Body of pancreas (tissue), 4 donors: ENCODE data around the gene RNF133.

Experiments used
- CTCF ChIP-seq, 7 experiments: fragments of 450-650 bp in 4 of 7; fragments of 200-600 bp in 3 of 7; sonication (generic) in 3 of 7; IDR thresholded peaks; one replicate each; pipeline ENCODE4 v1.5.1; 2016 to 2019; ENCODE audit warnings: antibody characterized with exemption in 7 of 7
- POLR2A ChIP-seq, 3 donors: fragments of 450-650 bp; IDR thresholded peaks; one replicate each; pipeline ENCODE4 v1.6.1; 2016; ENCODE audit warnings: antibody characterized with exemption in 3 of 3, mild to moderate bottlenecking in 2 of 3

- TF ChIP-seq CTCF (IDR thresholded peaks at IDR 0.05) (no peak), POLR2A (IDR thresholded peaks at IDR 0.05) (no peak)
Measured at GRCh38 chr7:122738947-122739346, 40.0 kb upstream of the RNF133 start.
